CD4-positive, alpha-beta T cell treated with Interferon alpha-2 for 1 hour (primary cell): ENCODE data around the gene IGF2BP2.

Source experiments
- DNase-seq, 2 donors: peaks; one replicate each; pipeline ENCODE4 v3.0.0-alpha.2; 2020 to 2022

The IGF2BP2 gene

DNA sequence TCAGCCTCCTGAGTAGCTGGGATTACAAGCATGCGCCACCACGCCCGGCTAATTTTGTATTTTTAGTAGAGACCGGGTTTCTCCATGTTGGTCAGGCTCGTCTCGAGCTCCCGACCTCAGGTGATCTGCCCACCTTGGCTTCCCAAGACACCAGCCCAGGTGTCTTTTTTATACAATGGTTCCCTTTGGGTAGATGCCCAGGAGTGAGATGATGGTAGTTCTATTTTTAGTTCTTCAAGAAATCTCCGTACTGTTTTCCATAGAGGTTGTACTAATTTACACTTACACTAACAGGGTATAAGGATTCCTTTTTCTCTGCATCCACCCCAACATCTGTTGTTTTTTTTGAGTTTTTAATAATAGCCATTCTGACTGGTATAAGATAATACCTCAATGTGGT, 94.3 kb downstream of the IGF2BP2 start:
- DNase-seq = no peak

- DNase-seq = no peak
These were observed 95.3 kb downstream of the IGF2BP2 start for GRCh38 chr3:185729337-185730055.

DNA sequence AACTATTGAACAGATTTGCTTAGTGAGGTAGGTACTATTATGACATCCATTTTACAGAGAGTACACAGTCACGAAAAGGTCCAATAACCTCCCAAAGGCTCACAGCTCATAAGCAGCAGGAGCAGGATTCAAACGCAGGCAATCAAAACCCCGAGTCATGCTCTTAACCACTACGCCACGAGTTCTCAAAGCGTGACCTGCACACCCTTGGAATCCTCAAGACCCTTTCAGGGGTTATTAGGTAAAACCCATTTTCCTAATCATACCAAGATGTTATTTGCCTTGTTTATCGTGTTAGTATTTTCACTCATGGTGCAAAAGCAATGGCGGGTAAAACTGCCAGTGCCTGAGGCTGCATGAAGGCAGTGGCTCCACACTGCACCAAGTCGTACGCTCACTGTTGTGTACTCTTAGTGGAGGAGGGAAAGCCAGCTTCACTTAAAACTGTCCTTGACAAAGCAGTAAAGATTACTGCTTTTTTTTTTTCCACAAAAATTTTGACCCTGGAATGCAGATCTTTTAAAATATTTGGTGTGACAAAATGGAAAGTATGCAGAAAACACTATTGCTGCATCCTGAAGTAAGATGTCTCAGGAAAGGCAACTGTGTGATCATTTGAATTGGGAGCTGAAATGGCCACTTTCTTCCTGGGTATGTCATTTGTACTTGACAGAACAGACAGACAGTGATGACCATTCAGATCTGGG, 96.1 kb downstream of the IGF2BP2 start:
- DNase-seq = no peak

- DNase-seq = no peak
These were observed 97.0 kb downstream of the IGF2BP2 start for GRCh38 chr3:185727873-185728272.

DNA sequence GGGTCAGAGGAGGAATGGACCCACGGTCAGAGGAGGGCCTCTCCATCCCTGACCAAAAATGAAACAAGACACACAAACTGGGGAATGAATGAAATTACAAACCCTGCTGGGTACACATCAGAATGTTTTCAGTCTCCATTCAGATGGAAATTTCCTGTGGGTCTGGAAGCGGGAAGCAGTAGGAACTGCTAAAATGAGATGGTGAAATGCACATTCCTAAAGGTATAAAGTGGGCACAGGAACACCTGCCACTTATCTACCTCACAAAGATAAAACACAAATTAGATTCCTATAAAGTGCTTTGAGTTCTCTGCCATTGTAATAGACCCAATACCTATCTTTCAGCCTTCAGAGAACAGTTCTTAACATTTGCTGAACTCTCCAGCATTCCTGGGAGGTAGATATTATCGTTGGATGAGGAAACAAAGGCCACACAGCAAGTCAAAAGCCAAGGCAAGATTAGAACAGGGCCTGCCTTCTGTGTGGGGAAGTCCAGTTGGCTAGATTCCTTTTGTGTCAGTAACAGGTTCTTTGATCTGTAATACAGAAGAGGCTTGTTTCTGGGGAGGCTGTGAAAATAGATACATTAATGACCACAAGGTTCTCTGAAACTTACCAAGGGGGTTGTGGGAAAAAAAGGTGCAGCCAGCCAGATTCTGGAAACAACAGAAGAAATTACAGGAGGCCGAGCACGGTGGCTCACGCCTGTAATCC, 98.4 kb downstream of the IGF2BP2 start:
- DNase-seq = no peak

DNA sequence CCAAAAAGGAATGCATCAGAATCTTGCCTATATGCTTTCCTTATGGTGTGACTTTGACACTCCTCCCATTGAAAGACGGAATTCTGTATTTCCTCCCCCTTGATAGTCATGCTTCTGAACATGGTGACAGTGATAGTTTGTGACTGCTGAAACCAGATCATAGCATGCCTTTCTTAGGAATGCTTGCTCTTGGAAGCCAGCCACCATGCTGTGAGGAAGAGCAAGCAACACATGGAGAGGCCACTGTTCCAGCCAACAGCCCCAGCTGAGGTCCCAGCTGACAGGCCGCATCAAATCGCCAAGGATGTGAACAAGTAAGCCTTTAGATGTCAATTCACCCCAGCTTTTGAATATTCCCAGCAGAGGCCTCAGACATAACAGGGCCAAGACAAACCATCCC, 100.1 kb downstream of the IGF2BP2 start:
- DNase-seq = no peak

- DNase-seq = no peak
These were observed 100.6 kb downstream of the IGF2BP2 start for GRCh38 chr3:185724251-185724650.

GRCh38 chr3:185722881-185723280, 102.0 kb downstream of the IGF2BP2 start:
- no peak for DNase-seq

DNA sequence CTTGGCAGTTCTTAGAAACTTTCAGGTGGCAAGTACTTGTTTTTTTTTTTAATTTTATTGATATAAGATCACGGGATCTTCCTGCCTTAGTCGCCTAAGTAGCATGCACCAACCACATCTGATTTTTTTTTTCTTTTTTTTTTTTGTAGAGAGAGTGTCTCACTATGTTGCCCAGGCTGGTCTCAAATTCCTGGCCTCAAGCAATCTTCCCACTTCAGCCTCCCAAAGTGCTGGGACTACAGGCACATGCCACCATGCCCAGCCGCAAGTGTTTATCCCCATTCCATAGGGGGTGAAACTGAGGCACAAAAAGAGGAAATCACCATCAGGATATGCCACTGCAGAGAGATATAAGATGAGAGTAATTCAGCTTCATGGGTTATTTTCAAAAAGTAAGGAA, 102.9 kb downstream of the IGF2BP2 start:
- no peak for DNase-seq

DNA sequence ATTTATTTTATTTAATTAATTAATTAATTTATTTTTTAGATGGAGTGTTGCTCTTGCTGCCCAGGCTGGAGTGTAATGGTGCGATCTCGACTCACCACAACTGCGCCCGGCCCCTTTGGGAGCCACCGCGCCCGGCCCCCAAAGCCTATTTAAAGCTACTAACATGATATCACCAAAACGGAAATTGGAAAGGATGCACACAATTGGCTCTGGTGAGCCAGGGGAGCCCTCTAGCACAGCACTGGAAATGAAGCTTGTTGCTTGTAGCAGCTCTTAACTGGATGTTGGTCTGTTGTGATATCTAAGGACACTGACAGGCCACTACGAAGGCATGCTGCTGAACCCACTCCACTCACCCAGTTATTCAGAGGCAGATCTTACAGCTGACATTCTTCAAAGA, 104.5 kb downstream of the IGF2BP2 start:
- DNase-seq = no peak

DNA sequence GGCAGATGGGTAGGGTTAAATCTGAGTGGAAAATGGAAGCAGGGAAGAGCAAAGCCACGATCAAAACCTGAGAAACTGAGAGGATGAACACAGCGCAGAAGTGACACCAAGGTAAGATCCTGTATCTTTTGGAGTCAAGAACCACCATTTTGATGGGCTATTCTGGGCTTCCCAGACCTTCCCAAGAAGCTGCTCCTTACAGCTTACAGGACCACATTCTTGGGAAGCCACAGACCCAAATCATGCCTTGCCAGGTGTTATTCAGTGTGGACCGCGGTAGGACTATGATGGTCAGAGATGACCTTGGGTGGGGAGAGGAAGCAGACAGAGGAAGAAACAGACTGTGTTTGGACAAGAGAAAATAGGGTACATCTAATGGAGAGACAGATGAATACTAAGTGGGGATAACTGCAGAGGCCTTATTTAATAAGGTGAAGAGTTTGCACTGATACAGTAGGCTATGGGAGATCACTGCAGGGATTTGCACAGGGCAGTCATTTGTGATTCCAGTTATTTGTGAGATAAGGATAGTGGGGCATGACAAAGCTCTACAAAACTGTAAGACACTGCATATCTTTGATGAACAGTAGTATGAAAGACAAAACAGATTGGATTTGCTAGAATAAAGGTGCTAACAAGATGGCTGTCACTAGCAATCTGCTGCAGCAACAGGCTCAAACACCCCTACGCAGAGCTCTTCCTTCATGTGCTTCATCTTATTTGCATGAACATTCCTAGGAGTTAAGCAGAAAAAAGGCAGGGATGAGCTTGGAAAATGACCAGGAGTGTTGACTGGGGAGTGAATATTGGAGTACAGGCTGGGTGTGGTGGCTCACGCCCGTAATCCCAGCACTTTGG, 105.9 kb downstream of the IGF2BP2 start:
- DNase-seq = no peak

DNA sequence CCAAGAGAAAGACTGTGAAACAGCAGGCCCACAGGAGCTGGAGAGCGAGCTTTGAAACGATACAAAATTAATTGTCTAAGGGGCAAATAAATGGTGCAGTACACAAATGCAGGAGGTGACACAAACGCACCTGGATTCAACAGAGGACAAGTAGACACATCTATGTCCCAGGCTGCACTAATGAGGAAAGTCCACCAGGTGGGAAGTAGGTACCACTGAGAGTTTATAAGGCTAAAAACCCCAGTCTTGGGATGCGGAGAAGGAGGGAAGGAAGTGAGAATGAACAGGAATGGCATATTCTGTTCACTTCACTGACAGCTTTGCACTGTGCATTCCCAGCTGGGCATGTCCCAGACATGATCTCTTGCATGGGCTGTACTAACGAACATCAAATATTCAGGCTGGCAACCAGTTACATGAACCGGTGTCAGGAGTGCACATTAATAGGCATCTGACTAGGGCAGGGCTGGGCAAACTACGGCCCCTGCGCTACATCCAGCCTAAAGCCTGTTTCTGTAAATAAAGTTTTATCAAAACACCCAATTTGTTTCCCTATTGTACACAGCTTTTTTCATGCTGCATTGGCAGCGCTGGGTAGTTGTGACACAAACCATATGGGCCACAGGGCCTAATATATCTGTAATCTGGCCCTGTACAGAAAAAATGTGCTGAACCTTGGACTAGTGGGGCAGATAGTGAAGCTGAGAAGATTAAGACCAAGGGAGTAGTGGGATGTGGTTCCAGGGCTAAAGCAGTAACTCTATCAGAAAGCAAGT, 107.0 kb downstream of the IGF2BP2 start:
- no peak for DNase-seq

DNA sequence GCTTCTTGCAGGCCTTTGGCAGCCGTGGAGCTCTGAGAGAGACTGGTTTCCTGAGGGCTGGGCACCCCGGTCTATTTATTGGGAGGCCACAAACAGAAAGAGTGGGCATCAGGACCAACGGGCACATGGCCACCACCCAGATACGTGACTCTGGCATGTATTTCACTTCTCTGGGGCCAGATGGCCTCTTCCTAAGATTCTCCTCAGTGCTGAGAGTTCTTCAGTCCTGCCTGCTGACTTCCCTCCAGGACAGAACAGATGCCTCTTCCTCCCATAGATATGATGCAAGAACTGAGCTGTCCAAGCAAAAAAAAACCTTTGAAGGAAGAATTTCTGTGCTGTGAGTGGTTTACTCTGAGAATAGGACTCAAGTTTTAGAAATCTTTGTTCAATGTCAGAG, 107.7 kb downstream of the IGF2BP2 start:
- no peak for DNase-seq

GRCh38 chr3:185716436-185717108, 108.3 kb downstream of the IGF2BP2 start:
- no peak for DNase-seq

- no peak for DNase-seq
These were observed 109.8 kb downstream of the IGF2BP2 start for GRCh38 chr3:185715091-185715490.

- no peak for DNase-seq
These were observed 110.8 kb downstream of the IGF2BP2 start for GRCh38 chr3:185714085-185714484.

DNA sequence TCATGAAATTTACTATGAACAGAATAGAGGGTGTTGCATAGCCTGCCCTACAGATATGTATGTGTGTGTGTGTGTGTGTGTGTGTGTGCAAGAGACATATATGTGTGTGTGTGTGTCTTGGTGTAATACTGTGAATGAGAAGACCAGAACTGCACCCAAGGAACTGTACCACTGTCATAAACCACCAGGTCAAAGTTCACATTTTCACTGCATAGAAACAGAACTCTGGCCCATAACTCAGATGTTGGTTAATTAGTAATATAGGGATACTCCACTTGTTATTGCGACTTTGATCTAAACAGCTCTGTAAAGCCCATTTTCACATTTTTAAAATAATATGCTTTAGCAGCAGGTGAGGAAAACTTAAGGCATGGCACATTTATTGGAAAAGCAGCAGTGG, 111.8 kb downstream of the IGF2BP2 start:
- DNase-seq = no peak

- no peak for DNase-seq
These were observed 112.5 kb downstream of the IGF2BP2 start for GRCh38 chr3:185712337-185712736.

DNA sequence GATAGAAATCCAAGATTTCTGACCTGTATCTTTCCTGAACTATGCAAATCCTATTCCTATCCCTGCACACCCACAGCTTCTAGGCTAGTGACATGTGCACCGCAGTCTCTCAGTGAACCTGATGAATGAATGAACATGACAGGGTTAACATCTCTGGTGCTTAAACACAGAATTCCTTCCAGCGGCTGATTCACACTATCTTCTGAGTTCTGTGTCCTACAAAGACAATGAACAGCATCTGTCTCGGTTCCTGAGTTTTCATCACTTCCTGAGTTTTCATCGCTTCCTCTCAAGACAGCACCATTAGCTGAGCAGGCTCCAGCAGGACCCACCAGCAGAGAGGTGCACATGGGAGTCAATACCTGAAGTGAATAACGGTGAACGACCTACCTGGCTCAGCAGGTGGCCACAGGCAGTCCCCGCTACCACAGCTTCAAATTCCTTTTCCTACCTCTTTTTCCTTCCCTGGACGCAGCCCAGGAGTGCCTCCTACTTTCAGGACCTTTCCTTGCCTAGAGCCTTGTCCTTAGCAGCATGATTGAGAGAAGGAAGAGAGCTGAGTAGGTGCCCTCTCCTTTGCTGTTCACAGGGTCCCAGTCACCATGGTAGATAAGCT, 113.5 kb downstream of the IGF2BP2 start:
- DNase-seq = no peak

- no peak for DNase-seq
These were observed 115.4 kb downstream of the IGF2BP2 start for GRCh38 chr3:185709251-185709955.

DNA sequence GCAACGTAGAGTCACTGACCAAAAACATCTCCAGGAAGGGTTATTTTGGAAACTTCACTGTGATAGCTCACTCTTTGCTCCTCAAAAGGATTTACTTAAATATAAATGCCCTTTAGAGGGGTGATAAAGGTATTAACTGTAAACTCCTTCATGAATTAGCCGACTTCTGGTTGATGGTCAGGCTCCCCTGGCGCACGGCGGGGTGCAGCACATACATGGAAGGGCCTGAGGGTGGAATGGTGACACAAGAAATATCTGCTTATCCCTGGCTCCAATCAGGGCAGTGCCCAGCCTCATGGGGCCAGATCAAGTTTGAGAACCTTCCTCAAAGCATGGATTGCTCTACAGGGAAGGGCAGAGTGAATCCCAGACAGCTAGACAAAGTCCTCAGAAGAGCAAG, 116.5 kb downstream of the IGF2BP2 start:
- no peak for DNase-seq
